Measurements from ENCODE around the gene CCDC122.

The CCDC122 gene

DNA sequence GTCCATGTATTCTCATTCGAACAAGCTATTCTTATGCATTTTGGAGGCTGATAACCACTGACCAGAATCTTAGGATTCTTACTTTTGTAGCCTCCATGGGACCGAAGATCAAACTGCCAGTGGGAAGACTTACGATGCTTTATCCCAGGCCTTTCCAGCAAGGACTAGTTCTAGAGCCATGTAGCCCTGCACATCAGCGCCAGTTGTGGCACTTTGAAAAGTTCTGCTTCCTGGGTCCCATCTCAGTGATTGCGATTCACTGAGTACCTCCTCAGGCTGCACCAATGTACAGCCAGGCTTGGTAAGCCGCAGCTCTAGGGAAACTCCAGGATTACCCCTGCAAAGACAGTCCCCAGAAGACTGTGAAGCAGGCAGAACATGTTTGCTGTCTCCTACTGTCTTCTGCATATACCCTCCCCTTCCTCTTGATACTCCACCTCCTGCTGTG is 73.8 kb downstream of the CCDC122 start:
- Histone ChIP-seq H3K27me3 (ENCODE audit: insufficient read depth, low read length) (no peaks in the 10 kb centered on the region), H3K4me3 (ENCODE audit: low read length) (no peak overlapping the region), H3K36me3 (ENCODE audit: insufficient read depth, low read length) (no peaks in the 10 kb centered on the region), H2AFZ (ENCODE audit: low read depth, low read length) (no peak overlapping the region), H3K4me1 (ENCODE audit: insufficient read depth, low read length) (peaks cover 3% of the 10 kb centered on the region), H3K9me3 (ENCODE audit: low read length) (no peaks in the 10 kb centered on the region)

DNA sequence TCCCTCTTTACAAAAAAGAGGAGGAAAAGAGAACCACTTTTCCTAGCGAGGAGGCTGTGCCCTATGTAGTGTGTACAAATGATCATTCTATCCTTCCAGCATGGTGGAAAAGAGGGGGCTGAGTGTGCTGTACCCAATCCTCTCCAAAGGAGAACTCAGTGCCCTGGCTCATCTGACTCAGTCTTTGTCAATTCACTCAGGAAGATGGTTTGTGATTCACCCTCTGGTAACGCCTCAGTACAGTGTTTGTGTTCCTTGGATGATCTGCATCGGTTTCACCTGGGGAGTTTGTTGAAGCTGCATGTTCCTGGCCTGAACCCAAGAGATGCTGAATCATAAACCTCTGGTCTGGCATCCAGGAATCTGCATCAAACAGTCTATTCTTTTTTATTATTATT is 74.5 kb downstream of the CCDC122 start:
- no peaks in the 10 kb centered on the region for H3K9me3 ChIP-seq (ENCODE audit: low read length)
- H3K27me3 ChIP-seq (ENCODE audit: insufficient read depth, low read length): no peaks in the 10 kb centered on the region
- no peak overlapping the region for H3K4me3 ChIP-seq (ENCODE audit: low read length)

DNA sequence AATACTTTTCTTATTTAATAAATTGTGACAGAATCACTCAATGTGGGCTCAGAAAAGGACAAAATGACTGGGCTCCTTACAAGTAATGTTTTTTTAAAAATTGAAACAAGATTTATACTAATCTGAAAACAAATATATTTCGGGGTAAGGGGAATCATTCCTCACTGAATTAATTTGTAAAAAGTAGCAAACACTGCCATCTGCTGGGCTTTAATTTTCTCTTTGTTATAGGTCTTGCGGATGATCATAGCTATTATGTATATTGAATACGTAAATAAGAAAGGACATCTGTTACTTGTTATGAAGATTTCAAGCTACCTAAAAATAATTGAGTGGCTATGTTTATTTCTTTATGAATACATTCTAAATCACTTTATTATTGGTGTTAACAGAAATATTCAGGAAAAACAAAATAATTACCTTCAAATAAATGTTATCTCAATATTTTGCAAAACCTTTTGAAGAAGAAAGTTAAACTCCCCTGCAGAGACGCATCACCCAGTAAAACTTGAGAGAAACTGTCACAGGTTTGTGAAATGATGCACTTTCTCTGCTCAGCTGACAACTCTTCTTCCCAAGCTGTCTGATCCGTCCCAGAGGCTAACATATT is 75.0 kb downstream of the CCDC122 start:
- Histone ChIP-seq H3K4me1 (ENCODE audit: insufficient read depth, low read length) (peaks cover 3% of the 10 kb centered on the region), H3K9me3 (ENCODE audit: low read length) (no peaks in the 10 kb centered on the region), H3K4me3 (ENCODE audit: low read length) (no peak overlapping the region), H3K27me3 (ENCODE audit: insufficient read depth, low read length) (no peaks in the 10 kb centered on the region), H3K36me3 (ENCODE audit: insufficient read depth, low read length) (no peaks in the 10 kb centered on the region), H2AFZ (ENCODE audit: low read depth, low read length) (peak overlapping the region; percentile 29)

More for the DNA sequence above, 74.5 kb downstream of the CCDC122 start:
- Histone ChIP-seq H2AFZ (ENCODE audit: low read depth, low read length) (peak overlapping the region; percentile 29), H3K36me3 (ENCODE audit: insufficient read depth, low read length) (no peaks in the 10 kb centered on the region), H3K4me1 (ENCODE audit: insufficient read depth, low read length) (peaks cover 3% of the 10 kb centered on the region)

DNA sequence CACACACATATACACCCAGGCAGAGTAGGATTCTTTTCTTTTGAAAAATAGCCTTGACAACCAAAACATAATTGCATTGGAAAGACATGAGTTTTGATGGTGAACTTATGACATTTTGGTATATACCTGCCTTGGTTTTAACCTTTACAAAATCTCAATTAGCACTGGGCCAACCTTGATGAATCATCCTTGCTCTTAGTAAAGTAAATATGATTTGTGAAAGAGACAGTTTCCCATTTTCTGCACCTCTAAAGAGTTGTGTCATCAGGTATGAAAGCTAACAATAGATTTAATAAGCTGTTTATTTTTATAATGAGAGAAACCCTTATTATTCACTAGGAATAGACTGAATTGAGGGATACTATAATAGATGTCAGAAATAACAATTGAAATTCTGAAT is 77.0 kb downstream of the CCDC122 start:
- H3K4me1 ChIP-seq (ENCODE audit: insufficient read depth, low read length): peaks cover 3% of the 10 kb centered on the region

DNA sequence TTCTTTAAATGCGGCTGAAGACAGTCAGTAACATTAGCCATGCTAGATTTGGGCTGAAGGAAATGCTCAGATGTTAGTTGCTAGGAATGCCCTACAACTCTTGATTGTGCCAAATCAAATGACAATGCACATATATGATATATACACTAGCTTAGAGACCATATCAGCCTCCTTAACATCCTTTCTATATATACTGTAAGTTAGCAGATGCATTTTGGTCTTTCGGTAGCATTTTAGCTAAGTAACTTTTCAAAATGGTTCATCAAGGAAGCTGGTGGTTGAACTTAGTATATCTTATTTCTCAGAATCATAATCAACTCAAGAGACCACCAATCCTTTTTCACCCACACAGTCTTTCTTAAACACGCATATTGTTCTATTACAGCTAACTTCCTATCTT is 78.7 kb downstream of the CCDC122 start:
- Histone ChIP-seq H3K4me1 (ENCODE audit: insufficient read depth, low read length) (peaks cover 3% of the 10 kb centered on the region), H2AFZ (ENCODE audit: low read depth, low read length) (no peak overlapping the region), H3K9me3 (ENCODE audit: low read length) (no peaks in the 10 kb centered on the region), H3K27me3 (ENCODE audit: insufficient read depth, low read length) (no peaks in the 10 kb centered on the region), H3K36me3 (ENCODE audit: insufficient read depth, low read length) (no peaks in the 10 kb centered on the region), H3K4me3 (ENCODE audit: low read length) (no peak overlapping the region)

More for the DNA sequence above, 77.0 kb downstream of the CCDC122 start:
- H3K9me3 ChIP-seq (ENCODE audit: low read length): no peaks in the 10 kb centered on the region
- no peak overlapping the region for H2AFZ ChIP-seq (ENCODE audit: low read depth, low read length)
- no peaks in the 10 kb centered on the region for H3K36me3 ChIP-seq (ENCODE audit: insufficient read depth, low read length)
- H3K4me3 ChIP-seq (ENCODE audit: low read length): no peak overlapping the region
- H3K27me3 ChIP-seq (ENCODE audit: insufficient read depth, low read length): no peaks in the 10 kb centered on the region

DNA sequence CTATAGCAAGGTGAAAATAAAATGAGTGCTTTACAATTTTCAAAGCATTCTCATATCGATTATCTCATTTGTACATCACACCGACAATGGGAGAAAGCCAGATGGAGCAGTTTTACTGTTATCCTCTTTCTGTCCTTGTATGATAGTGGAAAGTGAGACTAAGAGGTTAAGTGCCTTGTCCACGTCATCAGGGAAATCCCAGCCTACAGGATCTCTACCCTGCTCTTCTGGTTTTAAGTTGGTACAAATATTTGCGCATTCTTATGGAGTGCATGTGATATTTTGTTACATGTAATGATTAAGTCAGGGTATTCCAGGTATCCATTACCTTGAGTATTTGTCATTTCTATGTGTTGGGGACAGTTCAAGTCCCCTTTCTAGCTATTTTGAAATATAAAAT is 80.3 kb downstream of the CCDC122 start:
- Histone ChIP-seq H3K9me3 (ENCODE audit: low read length) (no peaks in the 10 kb centered on the region), H3K4me1 (ENCODE audit: insufficient read depth, low read length) (peaks cover 1% of the 10 kb centered on the region), H2AFZ (ENCODE audit: low read depth, low read length) (no peak overlapping the region), H3K4me3 (ENCODE audit: low read length) (no peak overlapping the region), H3K36me3 (ENCODE audit: insufficient read depth, low read length) (no peaks in the 10 kb centered on the region), H3K27me3 (ENCODE audit: insufficient read depth, low read length) (no peaks in the 10 kb centered on the region)

DNA sequence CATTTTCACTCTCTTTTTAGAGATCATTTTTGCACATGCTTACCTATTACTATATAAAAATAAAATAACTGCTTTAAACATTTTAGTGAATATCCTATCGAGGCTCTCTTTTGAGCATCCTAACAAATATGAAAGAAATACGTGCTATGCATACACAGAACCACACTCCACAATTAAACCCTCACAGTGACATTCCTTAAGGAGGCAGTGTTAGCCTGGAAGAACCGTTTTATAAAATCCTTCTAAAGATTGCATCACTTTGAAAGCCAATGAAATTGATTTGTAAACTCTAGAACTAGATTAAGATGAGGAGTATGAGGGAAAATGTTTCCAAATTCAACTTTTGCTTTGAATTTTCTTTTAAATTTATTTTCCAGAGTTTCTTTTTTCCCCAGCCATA is 81.7 kb downstream of the CCDC122 start:
- Histone ChIP-seq H3K9me3 (ENCODE audit: low read length) (no peaks in the 10 kb centered on the region), H3K27me3 (ENCODE audit: insufficient read depth, low read length) (no peaks in the 10 kb centered on the region), H3K36me3 (ENCODE audit: insufficient read depth, low read length) (no peaks in the 10 kb centered on the region), H3K4me1 (ENCODE audit: insufficient read depth, low read length) (no peaks in the 10 kb centered on the region), H3K4me3 (ENCODE audit: low read length) (no peak overlapping the region), H2AFZ (ENCODE audit: low read depth, low read length) (no peak overlapping the region)

DNA sequence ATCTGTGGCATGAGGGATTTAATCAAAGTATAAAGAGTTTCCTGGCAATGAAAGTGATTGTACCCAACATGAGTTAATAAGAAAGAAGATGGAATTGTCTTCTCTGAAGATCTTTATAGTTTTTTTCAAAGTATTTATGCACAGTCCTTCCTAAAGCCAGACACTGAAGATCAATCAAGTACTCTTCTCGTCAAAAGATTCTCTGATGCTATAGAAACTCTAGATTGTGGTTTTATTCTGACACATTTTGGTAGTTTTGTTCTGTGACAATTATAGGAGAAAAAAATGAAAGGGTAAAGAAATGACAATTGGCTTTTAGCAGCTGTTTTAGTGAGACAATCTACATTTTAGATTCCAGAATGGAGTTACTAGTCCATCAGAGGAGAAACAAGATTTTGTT is 82.4 kb downstream of the CCDC122 start:
- no peak overlapping the region for H3K4me3 ChIP-seq (ENCODE audit: low read length)
- no peaks in the 10 kb centered on the region for H3K36me3 ChIP-seq (ENCODE audit: insufficient read depth, low read length)
- H2AFZ ChIP-seq (ENCODE audit: low read depth, low read length): no peak overlapping the region
- H3K9me3 ChIP-seq (ENCODE audit: low read length): no peaks in the 10 kb centered on the region
- H3K27me3 ChIP-seq (ENCODE audit: insufficient read depth, low read length): no peaks in the 10 kb centered on the region
- H3K4me1 ChIP-seq (ENCODE audit: insufficient read depth, low read length): no peaks in the 10 kb centered on the region

DNA sequence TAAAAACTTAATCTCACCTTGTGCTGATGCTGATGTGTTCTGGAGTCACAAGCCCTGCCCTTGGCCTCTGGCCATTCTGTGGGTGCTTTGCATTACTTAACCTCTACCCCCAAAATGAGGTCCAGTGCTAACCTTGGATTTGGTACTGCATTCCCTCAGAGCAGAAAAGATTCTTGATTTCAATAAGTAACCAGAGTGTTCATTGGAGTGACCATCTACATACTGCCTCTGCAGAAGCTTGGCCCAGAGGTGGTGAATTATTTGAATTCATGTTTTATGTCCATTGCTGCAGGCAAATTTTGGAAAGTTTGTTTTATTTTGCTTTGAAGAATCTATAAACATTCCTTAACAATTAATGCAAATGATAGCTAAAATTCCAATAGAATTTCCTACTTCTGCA is 85.1 kb downstream of the CCDC122 start:
- H3K36me3 ChIP-seq (ENCODE audit: insufficient read depth, low read length): no peaks in the 10 kb centered on the region
- H3K4me1 ChIP-seq (ENCODE audit: insufficient read depth, low read length): no peaks in the 10 kb centered on the region
- no peak overlapping the region for H3K4me3 ChIP-seq (ENCODE audit: low read length)
- H2AFZ ChIP-seq (ENCODE audit: low read depth, low read length): no peak overlapping the region
- no peaks in the 10 kb centered on the region for H3K9me3 ChIP-seq (ENCODE audit: low read length)
- H3K27me3 ChIP-seq (ENCODE audit: insufficient read depth, low read length): no peaks in the 10 kb centered on the region

DNA sequence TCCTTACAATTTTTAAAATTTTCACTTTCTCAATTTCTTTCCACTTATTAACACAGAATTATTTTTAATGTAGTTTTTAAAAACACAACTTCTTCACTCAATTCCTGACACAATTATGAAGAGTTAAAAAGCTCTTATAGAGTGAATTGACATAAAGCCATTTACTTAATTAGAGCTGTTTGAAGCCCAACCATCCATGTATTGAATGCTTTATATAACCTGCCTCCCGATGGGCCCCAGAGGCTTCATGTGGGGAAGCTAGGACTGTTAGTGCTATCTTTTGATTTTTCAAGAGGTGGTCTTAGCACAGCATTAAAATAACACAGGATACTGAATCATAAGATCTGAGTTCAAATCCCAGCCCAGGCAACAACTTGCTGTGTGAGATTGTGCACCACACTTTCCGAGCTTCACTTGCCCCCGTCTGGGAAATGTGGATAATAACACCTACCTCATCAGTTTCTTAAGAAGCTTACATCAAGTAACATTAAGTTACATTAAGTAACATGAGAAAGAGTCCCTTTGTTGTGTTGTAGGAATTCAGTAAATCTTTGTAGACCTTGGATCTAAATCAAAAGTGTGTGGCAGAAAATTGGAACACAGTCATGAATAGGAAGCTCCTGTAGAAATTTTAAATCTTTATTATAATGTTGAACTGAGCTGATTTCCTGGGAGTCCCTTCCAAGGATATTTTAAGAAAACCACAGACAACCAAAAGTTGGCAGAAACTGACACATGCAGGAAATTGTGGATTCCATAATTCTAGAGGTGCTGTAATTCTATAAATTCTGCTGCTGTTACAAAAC is 87.3 kb downstream of the CCDC122 start:
- Histone ChIP-seq H3K4me3 (ENCODE audit: low read length) (no peak overlapping the region), H3K4me1 (ENCODE audit: insufficient read depth, low read length) (peaks cover 11% of the 10 kb centered on the region), H3K9me3 (ENCODE audit: low read length) (no peaks in the 10 kb centered on the region), H3K36me3 (ENCODE audit: insufficient read depth, low read length) (no peaks in the 10 kb centered on the region), H3K27me3 (ENCODE audit: insufficient read depth, low read length) (no peaks in the 10 kb centered on the region), H2AFZ (ENCODE audit: low read depth, low read length) (no peak overlapping the region)

DNA sequence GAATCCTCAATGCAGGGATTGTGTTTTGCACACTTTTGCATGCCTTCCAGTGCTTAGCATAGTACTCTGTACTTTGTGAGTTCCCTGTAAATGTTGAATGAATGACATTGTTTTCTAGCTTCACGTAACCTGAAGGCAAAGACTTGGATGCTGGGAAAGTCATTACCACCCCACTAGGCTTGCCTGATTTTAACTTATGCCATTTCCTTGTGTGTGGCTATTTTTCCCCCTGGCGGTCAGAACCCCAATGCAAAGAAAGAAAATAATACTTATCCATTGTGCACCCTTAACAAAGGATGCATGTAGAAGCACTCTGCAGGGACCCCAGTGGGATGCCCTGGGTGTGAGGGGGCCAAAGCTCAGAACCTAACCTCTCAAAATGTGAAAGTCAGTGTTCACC is 91.5 kb downstream of the CCDC122 start:
- Histone ChIP-seq H3K27me3 (ENCODE audit: insufficient read depth, low read length) (no peaks in the 10 kb centered on the region), H3K4me3 (ENCODE audit: low read length) (peak overlapping the region; percentile 81), H3K4me1 (ENCODE audit: insufficient read depth, low read length) (peaks cover 32% of the 10 kb centered on the region), H3K36me3 (ENCODE audit: insufficient read depth, low read length) (no peaks in the 10 kb centered on the region), H3K9me3 (ENCODE audit: low read length) (no peaks in the 10 kb centered on the region), H2AFZ (ENCODE audit: low read depth, low read length) (peak overlapping the region; percentile 92)

DNA sequence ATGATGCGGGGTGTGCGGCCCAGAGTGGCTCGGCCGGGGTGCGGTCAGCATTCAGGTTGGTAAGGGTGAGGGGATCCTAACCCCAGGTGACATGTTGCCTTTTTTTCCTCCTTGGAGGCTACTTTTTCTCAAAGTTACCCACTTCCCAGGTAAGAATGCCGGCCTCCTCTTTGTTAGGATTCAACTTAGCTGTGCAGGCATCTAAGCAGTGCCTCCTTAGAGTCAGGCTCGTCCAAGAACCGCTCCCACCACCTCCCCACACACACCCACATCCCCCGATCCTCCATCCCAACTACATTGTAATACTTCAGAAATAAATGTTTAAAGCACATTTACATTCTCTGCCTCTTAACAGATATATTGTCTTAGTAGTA is 92.0 kb downstream of the CCDC122 start:
- Histone ChIP-seq H3K9me3 (ENCODE audit: low read length) (no peaks in the 10 kb centered on the region), H3K27me3 (ENCODE audit: insufficient read depth, low read length) (no peaks in the 10 kb centered on the region), H2AFZ (ENCODE audit: low read depth, low read length) (peak overlapping the region; percentile 92), H3K4me1 (ENCODE audit: insufficient read depth, low read length) (peaks cover 32% of the 10 kb centered on the region), H3K4me3 (ENCODE audit: low read length) (peak overlapping the region; percentile 81), H3K36me3 (ENCODE audit: insufficient read depth, low read length) (no peaks in the 10 kb centered on the region)

DNA sequence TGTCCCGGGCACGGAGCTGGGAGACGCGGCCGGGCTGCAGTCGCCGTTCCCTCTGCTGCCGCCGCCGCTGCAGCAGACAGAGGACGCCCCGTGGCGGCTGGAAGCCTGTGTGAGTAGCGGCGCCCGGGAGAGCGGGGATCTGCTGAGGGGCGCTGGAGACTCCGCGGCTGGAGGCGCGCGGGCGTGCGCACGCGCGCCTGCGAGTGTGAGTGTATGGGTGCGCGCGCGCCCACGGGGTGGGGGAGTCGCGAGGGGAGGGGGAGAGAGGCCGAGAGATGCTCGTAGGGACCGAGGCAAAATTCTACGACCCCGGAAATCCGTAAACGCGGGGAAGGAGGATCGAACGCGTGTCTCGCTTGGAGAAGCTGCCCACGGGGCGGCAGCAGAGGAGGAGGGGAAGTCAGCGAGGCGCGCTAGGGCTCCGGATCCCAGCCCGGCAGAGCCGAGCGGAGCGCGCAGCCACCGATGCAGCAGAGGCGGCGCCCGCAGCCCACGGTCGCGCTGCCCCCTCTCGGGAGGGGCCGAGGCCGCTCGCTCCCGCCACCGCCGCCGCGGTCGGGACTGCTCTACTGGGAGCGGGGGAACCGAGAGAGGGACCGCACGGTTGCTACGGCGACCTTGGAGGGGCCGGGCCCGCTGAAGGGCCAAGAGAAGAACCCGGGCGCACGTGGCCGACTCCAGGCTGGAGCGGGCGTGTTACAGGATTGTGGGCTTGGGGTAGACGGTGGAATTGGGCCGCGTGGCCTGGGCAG is 92.6 kb downstream of the CCDC122 start, which contains the start of gene ENOX1:
Gene ENOX1, minus strand, starts transcription at position 207 of the 752 bp plus-strand sequence.
- Histone ChIP-seq H3K27me3 (ENCODE audit: insufficient read depth, low read length) (no peaks in the 10 kb centered on the region), H3K4me3 (ENCODE audit: low read length) (peak within 1 kb of the TSS; percentile 81)

More for the DNA sequence above, 92.6 kb downstream of the CCDC122 start, which contains the start of gene ENOX1:
- no peaks in the 10 kb centered on the region for H3K9me3 ChIP-seq (ENCODE audit: low read length)
- peak within 1 kb of the TSS; percentile 92 for H2AFZ ChIP-seq (ENCODE audit: low read depth, low read length)
- H3K4me1 ChIP-seq (ENCODE audit: insufficient read depth, low read length): peaks cover 32% of the 10 kb centered on the region
- H3K36me3 ChIP-seq (ENCODE audit: insufficient read depth, low read length): no peaks in the 10 kb centered on the region

All from neuron (in vitro differentiated cells).